IMR-90 (cell line): ENCODE measurements around the gene PRKAG1. TPM values are rescaled to one million over a fixed set of nuclear protein-coding genes. Genes with fewer than 3 reads are reported as not detected.

Experiments
- ATAC-seq: fragments of 200-7000 bp; cut with Tn5 transposase; 2 replicates; pipeline ENCODE4 v1.9.1; 2020; ENCODE audit warnings: low read depth, mild to moderate bottlenecking, moderate library complexity
- BruUV-seq: library from RNA; stranded (reverse); fragments of 400-500 nt; replicated peaks from 2 replicates; lab custom pipeline; 2021; lab: Mats Ljungman, UMichigan
- CTCF ChIA-PET: fragments of 300-600 bp; formaldehyde crosslinking; extraction: SDS; loops from one replicate; lab custom pipeline; 2021; ENCODE audit warnings: antibody characterized with exemption; lab: Yijun Ruan, JAX
- POLR2A ChIA-PET: fragments of 300-600 bp; sonication (Branson Sonifier 250); formaldehyde crosslinking; loops from one replicate; lab custom pipeline; 2022; ENCODE audit warnings: antibody characterized with exemption; ENCODE audit not compliant: unreplicated experiment; lab: Charles Lee
- DNase-seq: peaks from one replicate; pipeline ENCODE4 v3.0.0; 2013
- H2AFZ ChIP-seq: replicated peaks from 2 replicates; pipeline ENCODE3; 2013; ENCODE audit warnings: low read length, mild to moderate bottlenecking; ENCODE audit not compliant: poor library complexity
- H2AK5ac ChIP-seq: 2 replicates; pipeline ENCODE4 v1.6.1; 2013; ENCODE audit warnings: low read depth, low read length, inconsistent platforms
- H2AK9ac ChIP-seq: replicated peaks from 2 replicates; pipeline ENCODE3; 2013; ENCODE audit warnings: mild to moderate bottlenecking, low read depth, low read length, moderate library complexity; ENCODE audit not compliant: poor library complexity
- H2BK120ac ChIP-seq: 2 replicates; pipeline ENCODE4 v1.6.1; 2013; ENCODE audit warnings: low read depth, low read length, inconsistent platforms
- H2BK15ac ChIP-seq: 3 replicates; pipeline ENCODE4 v1.6.1; 2013; ENCODE audit warnings: low read depth, low read length, inconsistent platforms
- H2BK20ac ChIP-seq: 2 replicates; pipeline ENCODE4 v1.6.1; 2013; ENCODE audit warnings: low read depth, mild to moderate bottlenecking, inconsistent platforms, low read length, moderate library complexity
- H2BK5ac ChIP-seq: 2 replicates; pipeline ENCODE4 v1.6.1; 2013; ENCODE audit warnings: mild to moderate bottlenecking, low read depth, low read length, inconsistent platforms; ENCODE audit not compliant: poor library complexity, severe bottlenecking
- H3K14ac ChIP-seq: replicated peaks from 2 replicates; pipeline ENCODE4 v1.6.1; 2013; ENCODE audit warnings: low read depth, low read length, inconsistent platforms
- H3K18ac ChIP-seq: 2 replicates; pipeline ENCODE4 v1.6.1; 2013; ENCODE audit warnings: low read depth, low read length, control low read depth
- H3K23ac ChIP-seq: 2 replicates; pipeline ENCODE4 v1.6.1; 2013; ENCODE audit warnings: low read depth, low read length, inconsistent platforms
- H3K27ac ChIP-seq: 2 replicates; pipeline ENCODE4 v1.5.1; 2013; ENCODE audit warnings: mild to moderate bottlenecking, control low read depth, low read length; ENCODE audit not compliant: insufficient read depth
- H3K27me3 ChIP-seq: 2 replicates; pipeline ENCODE4 v1.6.1; 2013; ENCODE audit warnings: low read length; ENCODE audit not compliant: control insufficient read depth, insufficient read depth
- H3K36me3 ChIP-seq: 2 replicates; pipeline ENCODE4 v1.6.1; 2013; ENCODE audit warnings: low read length, mixed read lengths; ENCODE audit not compliant: control insufficient read depth, insufficient read depth
- H3K4ac ChIP-seq: 2 replicates; pipeline ENCODE4 v1.6.1; 2013; ENCODE audit warnings: low read depth, low read length, inconsistent platforms
- H3K4me1 ChIP-seq: 2 replicates; pipeline ENCODE4 v1.6.1; 2013; ENCODE audit warnings: low read length, mixed read lengths; ENCODE audit not compliant: control insufficient read depth, insufficient read depth
- H3K4me2 ChIP-seq: 2 replicates; pipeline ENCODE4 v1.6.1; 2013; ENCODE audit warnings: low read depth, mild to moderate bottlenecking, control low read depth, low read length, moderate library complexity
- H3K4me3 ChIP-seq: 2 replicates; pipeline ENCODE4 v1.5.1; 2013; ENCODE audit warnings: low read depth, mild to moderate bottlenecking, control low read depth, low read length, moderate library complexity; ENCODE audit not compliant: insufficient read depth
- H3K56ac ChIP-seq: 2 replicates; pipeline ENCODE4 v1.6.1; 2013; ENCODE audit warnings: low read length, inconsistent platforms; ENCODE audit not compliant: insufficient read depth; ENCODE audit errors: extremely low read depth
- H3K79me1 ChIP-seq, 2 experiments: 2 replicates each; pipeline ENCODE4 v1.6.1; 2013; ENCODE audit warnings: low read length in 2 of 2, inconsistent platforms in 1 of 2, low read depth in 1 of 2
- H3K9ac ChIP-seq: 2 replicates; pipeline ENCODE4 v1.6.1; 2013; ENCODE audit warnings: low read depth, low read length, control low read depth
- H3K9me1 ChIP-seq: 2 replicates; pipeline ENCODE4 v1.6.1; 2013; ENCODE audit warnings: low read length, inconsistent platforms; ENCODE audit not compliant: insufficient read depth
- H3K9me3 ChIP-seq: 2 replicates; pipeline ENCODE4 v1.6.1; 2013; ENCODE audit warnings: low read length; ENCODE audit not compliant: control insufficient read depth, insufficient read depth
- H4K20me1 ChIP-seq: 2 replicates; pipeline ENCODE4 v1.6.1; 2013; ENCODE audit warnings: low read length, inconsistent platforms; ENCODE audit not compliant: insufficient read depth
- H4K5ac ChIP-seq: 2 replicates; pipeline ENCODE4 v1.6.1; 2013; ENCODE audit warnings: mild to moderate bottlenecking, low read depth, low read length, control low read depth
- H4K8ac ChIP-seq, 2 experiments: 2 replicates each; pipeline ENCODE4 v1.6.1; 2013; ENCODE audit warnings: low read depth in 2 of 2, low read length in 2 of 2, control low read depth in 1 of 2, inconsistent platforms in 1 of 2
- H4K91ac ChIP-seq: 2 replicates; pipeline ENCODE4 v1.6.1; 2013; ENCODE audit warnings: low read depth, low read length, inconsistent platforms; ENCODE audit not compliant: insufficient read depth
- BHLHE40 ChIP-seq: fragments of 150-350 bp; IDR thresholded peaks from 2 replicates; pipeline ENCODE4 v1.6.1; 2016; ENCODE audit warnings: mild to moderate bottlenecking, low read depth, low read length
- CHD1 ChIP-seq: IDR thresholded peaks from 2 replicates; pipeline ENCODE4 v1.6.1; 2012; ENCODE audit warnings: low read depth, low read length, improper control_type of control experiment
- WGBS, 2 experiments: methylation state at CpG; one replicate each; pipeline versions ENCODE4 v1.1.5 to v1.1.7; 2013; ENCODE audit warnings: missing lambda C conversion rate in 2 of 2; ENCODE audit not compliant: insufficient read length in 1 of 2; ENCODE audit errors: extremely low coverage in 2 of 2; 5-methylcytosine and 5-hydroxymethylcytosine counted together
- dilution Hi-C: fragments of 300-500 bp; cut with HindIII; formaldehyde crosslinking; loops from one replicate; pipeline ENCODE4 v1.14.3; 2018; ENCODE audit warnings: low sequenced_read_pairs; ENCODE audit not compliant: unreplicated experiment
- in situ Hi-C: fragments of 300-500 bp; cut with MboI; formaldehyde crosslinking; loops from 3 replicates; pipeline ENCODE4 v1.14.3; 2019; ENCODE audit warnings: low sequenced_read_pairs, inconsistent platforms, mixed read lengths
- intact Hi-C: fragments of 100-400 bp; cut with micrococcal nuclease; formaldehyde crosslinking; loops from 2 replicates; pipeline ENCODE4 v1.10.0; 2022
- polyA plus RNA-seq, 3 experiments: library from polyadenylated mRNA; depleted of rRNA; stranded (reverse); fragments of >200 nt; gene quantifications; 2 replicates each; pipeline ENCODE4 v1.2.3, GENCODE V29; 2012; ENCODE audit warnings: low replicate concordance in 1 of 3
- total RNA-seq: library from RNA; depleted of rRNA; stranded (reverse); fragments of >200 nt; gene quantifications from 2 replicates; pipeline ENCODE4 v1.2.3, GENCODE V29; 2012
- TF ChIP-seq, protein P1 (sequence below): fragments of 150-350 bp; IDR thresholded peaks from 2 replicates; pipeline ENCODE4 v1.6.1; 2016; ENCODE audit warnings: low read depth, mild to moderate bottlenecking, low read length, moderate library complexity, borderline replicate concordance

Gene PRKAG1
- total and polyA plus RNA-seq, 2 of the 4 experiments (the other 2 are of a cell fraction), result 81.1 to 106 TPM

GRCh38 chr12:48980953-48981756 is 37.4 kb downstream of the PRKAG1 start:
- dilution Hi-C loops, result no loop called here
- no peak overlapping the region for H3K27ac ChIP-seq
- no peaks in the 10 kb centered on the region for H3K9me3 ChIP-seq
- H3K14ac ChIP-seq, result no peak overlapping the region
- H2BK20ac ChIP-seq, result no peak overlapping the region
- intact Hi-C loops, result no loop called here
- peak overlapping the region; percentile 84 for H2AFZ ChIP-seq
- no peak overlapping the region for H2BK120ac ChIP-seq
- peak; percentile 29 for DNase-seq
- 0 out of 2 replicates have a peak overlapping the region, but pooled peaks have one; percentile 12 for H3K23ac ChIP-seq
- in situ Hi-C loops, result no loop called here
- H4K5ac ChIP-seq, result no peak overlapping the region
- H3K4me2 ChIP-seq, result peak overlapping the region; percentile 8
- POLR2A ChIA-PET, result no interaction called here
- H3K56ac ChIP-seq, result no peak overlapping the region
- WGBS, 2 experiments, result 2% methylated on average over 60 of the region's 91 CpGs; no CpG with 5 or more reads in 1 of the 2 experiments
- H3K9ac ChIP-seq, result no peak overlapping the region
- peaks cover 3% of the 10 kb centered on the region; the same call in 1 of the 2 replicates for H3K4me1 ChIP-seq
- no peaks in the 10 kb centered on the region for H3K79me1 ChIP-seq
- H3K4me3 ChIP-seq, result peak overlapping the region; percentile 16
- H3K9me1 ChIP-seq, result peaks cover 8% of the 10 kb centered on the region
- BruUV-seq, result no TSS peak
- no peak overlapping the region for H2BK15ac ChIP-seq
- TF ChIP-seq BHLHE40 (peak; percentile 36), CHD1 (no peak)
- TF ChIP-seq, protein P1, sequence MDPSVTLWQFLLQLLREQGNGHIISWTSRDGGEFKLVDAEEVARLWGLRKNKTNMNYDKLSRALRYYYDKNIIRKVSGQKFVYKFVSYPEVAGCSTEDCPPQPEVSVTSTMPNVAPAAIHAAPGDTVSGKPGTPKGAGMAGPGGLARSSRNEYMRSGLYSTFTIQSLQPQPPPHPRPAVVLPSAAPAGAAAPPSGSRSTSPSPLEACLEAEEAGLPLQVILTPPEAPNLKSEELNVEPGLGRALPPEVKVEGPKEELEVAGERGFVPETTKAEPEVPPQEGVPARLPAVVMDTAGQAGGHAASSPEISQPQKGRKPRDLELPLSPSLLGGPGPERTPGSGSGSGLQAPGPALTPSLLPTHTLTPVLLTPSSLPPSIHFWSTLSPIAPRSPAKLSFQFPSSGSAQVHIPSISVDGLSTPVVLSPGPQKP, result no peak
- H2AK9ac ChIP-seq, result no peak overlapping the region
- no peak overlapping the region for H3K18ac ChIP-seq
- H2AK5ac ChIP-seq, result no peak overlapping the region
- peaks cover 16% of the 10 kb centered on the region; the same call in 1 of the 2 replicates for H4K20me1 ChIP-seq
- no peak overlapping the region for H2BK5ac ChIP-seq
- CTCF ChIA-PET, result interaction anchor here (0.6 kb wide), 2 partner anchors 166 to 366 kb away, joined by 3 read pairs; no protein-coding TSS in a partner anchor
- no peaks in the 10 kb centered on the region for H3K36me3 ChIP-seq
- no peak overlapping the region for H3K4ac ChIP-seq
- no peak overlapping the region for H4K91ac ChIP-seq
- H3K27me3 ChIP-seq, result peaks cover 95% of the 10 kb centered on the region
- no peak overlapping the region for H4K8ac ChIP-seq
- ATAC-seq, result no peak
